SJSA1 (cell line): Measurements from ENCODE around the gene OVCH2. TPM values are rescaled to one million over a fixed set of nuclear protein-coding genes. Genes with fewer than 3 reads are reported as not detected.

ENCODE experiments used
- DNase-seq, 2 experiments: peaks; one replicate each; pipeline ENCODE4 v3.0.0-alpha.2; 2015 to 2020; ENCODE audit warnings: low spot score in 2 of 2, low read depth in 1 of 2
- H3K27ac ChIP-seq: fragments of 250-450 bp; sonication (Bioruptor Pico); 2 replicates; pipeline ENCODE4 v1.5.1; 2020; ENCODE audit warnings: mild to moderate bottlenecking, moderate library complexity
- H3K27me3 ChIP-seq: fragments of 250-450 bp; sonication (Bioruptor Pico); replicated peaks from 2 replicates; pipeline ENCODE4 v1.5.1; 2020; ENCODE audit warnings: mild to moderate bottlenecking, moderate library complexity
- H3K36me3 ChIP-seq: fragments of 250-450 bp; sonication (Bioruptor Pico); 2 replicates; pipeline ENCODE4 v1.5.1; 2020; ENCODE audit warnings: mild to moderate bottlenecking
- H3K4me1 ChIP-seq: fragments of 250-450 bp; sonication (Bioruptor Pico); replicated peaks from 2 replicates; pipeline ENCODE4 v1.6.1; 2021; ENCODE audit warnings: mild to moderate bottlenecking
- H3K4me3 ChIP-seq: fragments of 250-450 bp; sonication (Bioruptor Pico); 2 replicates; pipeline ENCODE4 v1.5.1; 2020; ENCODE audit warnings: mild to moderate bottlenecking
- H3K9me3 ChIP-seq: fragments of 250-450 bp; sonication (Bioruptor Pico); replicated peaks from 2 replicates; pipeline ENCODE4 v1.5.1; 2020; ENCODE audit warnings: mild to moderate bottlenecking
- total RNA-seq: library from RNA; depleted of rRNA; stranded (reverse); fragments of >200 nt; shearing (Covaris generic); gene quantifications from 2 replicates; pipeline ENCODE4 v1.2.3, GENCODE V29; 2014; rRNA removed

OVCH2 gene
- total RNA-seq, 1 experiment from 2014 or later = 0.63 TPM

DNA sequence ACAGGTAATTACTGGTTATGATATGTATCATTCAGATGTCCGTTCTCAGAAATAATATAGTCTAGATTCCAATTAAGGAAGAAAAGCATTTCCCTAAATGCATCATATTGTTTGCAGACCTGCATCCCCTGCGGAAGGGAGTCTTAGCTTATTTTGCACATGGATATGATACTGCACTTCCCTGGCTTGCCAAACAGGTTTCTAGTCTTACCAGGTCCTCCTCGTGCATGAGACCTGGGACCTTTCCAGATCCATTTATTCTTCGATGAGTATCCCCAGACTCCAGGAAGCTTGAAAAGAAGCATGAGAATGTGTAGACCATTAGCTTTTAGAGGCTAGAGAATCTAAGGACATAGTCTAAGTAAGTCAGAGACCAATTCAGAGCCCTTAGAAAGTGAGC, 63.5 kb downstream of the OVCH2 start:
- H3K36me3 ChIP-seq = no peaks in the 10 kb centered on the region
- no peaks in the 10 kb centered on the region for H3K27me3 ChIP-seq
- H3K27ac ChIP-seq = no peak overlapping the region
- no peak overlapping the region for H3K4me3 ChIP-seq
- H3K9me3 ChIP-seq = no peaks in the 10 kb centered on the region
- DNase-seq = no peak
- H3K4me1 ChIP-seq = peaks cover 4% of the 10 kb centered on the region

- Histone ChIP-seq H3K27me3 (no peaks in the 10 kb centered on the region), H3K36me3 (no peaks in the 10 kb centered on the region), H3K4me1 (peaks cover 13% of the 10 kb centered on the region), H3K4me3 (no peak overlapping the region), H3K9me3 (no peaks in the 10 kb centered on the region), H3K27ac (no peak overlapping the region)
- DNase-seq = no peak
These were observed 65.5 kb downstream of the OVCH2 start for GRCh38 chr11:7640816-7641215.

GRCh38 chr11:7639643-7640025, 66.6 kb downstream of the OVCH2 start:
- Histone ChIP-seq H3K9me3 (no peaks in the 10 kb centered on the region), H3K27ac (no peak overlapping the region), H3K36me3 (no peaks in the 10 kb centered on the region), H3K4me3 (no peak overlapping the region), H3K4me1 (peaks cover 13% of the 10 kb centered on the region), H3K27me3 (no peaks in the 10 kb centered on the region)
- DNase-seq = no peak

Other genes with a start within 250 kb of the OVCH2 start
- gene OLFML1, start 221.0 kb downstream of the OVCH2 start, total RNA-seq = 0.09 and 1.1 TPM in 2 replicates
- 7.4 and 17.5 TPM in 2 replicates for gene PPFIBP2, start 192.5 kb downstream of the OVCH2 start, total RNA-seq
- 0.60 and 0.76 TPM in 2 replicates for gene CYB5R2, start 33.0 kb downstream of the OVCH2 start, total RNA-seq
- 0.16 and 0.37 TPM in 2 replicates for gene OR5P2, start 90.5 kb upstream of the OVCH2 start, total RNA-seq
- gene OR5P3, start 124.4 kb upstream of the OVCH2 start, total RNA-seq = 0.61 TPM in 1 of 2 replicates, not detected in the other
- gene OR10A6, start 224.8 kb upstream of the OVCH2 start, total RNA-seq = not detected in 2 replicates
- gene OR10A3, start 235.2 kb upstream of the OVCH2 start, total RNA-seq = not detected in 2 replicates